GM21619 (cell line): ENCODE results near the gene RNF121.
A peak's percentile ranks its signal among the peaks of the same experiment; 100 is the strongest.

Experiments
- ATAC-seq: cut with Tn5 transposase; IDR thresholded peaks from one replicate; pipeline ENCODE4 v1.9.1; 2021; ENCODE audit not compliant: unreplicated experiment

RNF121 gene

GRCh38 chr11:71987521-71987920 is 58.7 kb downstream of the RNF121 start:
- ATAC-seq, result no peak

- ATAC-seq, result no peak
Observed at GRCh38 chr11:71988050-71988449, 59.2 kb downstream of the RNF121 start.

- ATAC-seq, result no peak
Observed at GRCh38 chr11:71990701-71991100, 61.9 kb downstream of the RNF121 start.

DNA sequence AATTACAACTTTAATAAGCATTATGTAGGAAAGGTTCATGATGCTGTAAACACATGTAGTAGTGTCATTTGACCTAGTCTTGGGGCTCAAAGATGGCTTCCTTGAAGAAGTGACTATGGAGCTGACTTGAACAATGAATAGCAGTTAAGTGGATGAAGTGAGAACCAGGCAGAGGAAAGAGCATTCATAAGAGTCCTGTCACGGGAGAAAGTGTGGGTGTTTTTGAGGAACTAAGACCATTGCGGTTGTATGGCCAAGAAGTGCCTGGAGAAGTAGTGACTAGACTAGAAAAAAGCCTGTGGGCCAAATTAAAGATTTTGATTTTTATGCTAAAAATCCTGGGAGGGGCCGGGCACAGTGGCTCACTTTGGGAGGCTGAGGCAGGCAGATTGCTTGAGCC is 62.6 kb downstream of the RNF121 start:
- peak; percentile 51 for ATAC-seq

GRCh38 chr11:71992136-71992730 is 63.4 kb downstream of the RNF121 start:
- no peak for ATAC-seq

GRCh38 chr11:71994786-71995185 is 65.9 kb downstream of the RNF121 start:
- ATAC-seq, result no peak

GRCh38 chr11:71995726-71996291 is 67.0 kb downstream of the RNF121 start:
- no peak for ATAC-seq

DNA sequence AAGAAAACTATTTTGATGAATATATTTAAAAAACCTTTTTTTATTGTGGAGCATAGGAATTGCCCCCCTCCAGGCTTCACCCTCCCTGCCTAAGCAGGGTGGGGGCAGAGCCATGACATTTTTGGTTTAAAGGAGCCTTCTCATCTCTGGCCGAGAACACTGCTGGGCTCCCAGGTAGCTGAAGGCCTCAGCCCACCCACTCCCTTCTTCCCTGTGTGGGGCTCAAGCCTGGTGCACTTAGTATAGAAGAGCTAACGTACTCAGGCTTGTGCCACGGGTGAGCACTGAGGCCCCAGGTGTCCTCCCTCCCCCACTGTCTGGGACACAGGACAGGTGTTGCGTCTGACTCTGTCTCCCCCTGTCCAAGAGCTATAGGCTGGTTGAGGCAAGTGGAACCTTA is 67.7 kb downstream of the RNF121 start:
- ATAC-seq, result no peak

- no peak for ATAC-seq
Observed at GRCh38 chr11:71996946-71997345, 68.1 kb downstream of the RNF121 start.

DNA sequence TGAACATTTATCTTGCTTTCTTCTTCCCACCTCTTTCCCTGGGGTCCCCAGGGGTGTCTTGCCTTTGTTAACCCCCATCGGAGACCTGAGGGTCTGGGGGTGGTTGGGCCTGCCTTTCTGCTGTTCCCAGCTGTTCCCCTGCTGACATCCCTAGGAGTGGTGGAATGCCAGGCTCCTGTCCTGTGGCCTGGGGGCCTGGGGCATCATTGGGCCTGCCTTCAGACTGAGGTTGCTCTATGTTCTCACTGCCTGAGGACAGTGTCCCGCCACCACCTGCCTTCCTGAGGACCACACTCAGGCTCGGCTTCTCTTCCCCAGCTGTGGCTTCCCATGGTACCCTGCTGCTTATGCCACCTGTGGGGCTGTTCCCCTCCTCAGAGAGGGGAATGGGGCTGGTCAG is 68.7 kb downstream of the RNF121 start:
- no peak for ATAC-seq

GRCh38 chr11:71998061-71998460 is 69.2 kb downstream of the RNF121 start:
- no peak for ATAC-seq

DNA sequence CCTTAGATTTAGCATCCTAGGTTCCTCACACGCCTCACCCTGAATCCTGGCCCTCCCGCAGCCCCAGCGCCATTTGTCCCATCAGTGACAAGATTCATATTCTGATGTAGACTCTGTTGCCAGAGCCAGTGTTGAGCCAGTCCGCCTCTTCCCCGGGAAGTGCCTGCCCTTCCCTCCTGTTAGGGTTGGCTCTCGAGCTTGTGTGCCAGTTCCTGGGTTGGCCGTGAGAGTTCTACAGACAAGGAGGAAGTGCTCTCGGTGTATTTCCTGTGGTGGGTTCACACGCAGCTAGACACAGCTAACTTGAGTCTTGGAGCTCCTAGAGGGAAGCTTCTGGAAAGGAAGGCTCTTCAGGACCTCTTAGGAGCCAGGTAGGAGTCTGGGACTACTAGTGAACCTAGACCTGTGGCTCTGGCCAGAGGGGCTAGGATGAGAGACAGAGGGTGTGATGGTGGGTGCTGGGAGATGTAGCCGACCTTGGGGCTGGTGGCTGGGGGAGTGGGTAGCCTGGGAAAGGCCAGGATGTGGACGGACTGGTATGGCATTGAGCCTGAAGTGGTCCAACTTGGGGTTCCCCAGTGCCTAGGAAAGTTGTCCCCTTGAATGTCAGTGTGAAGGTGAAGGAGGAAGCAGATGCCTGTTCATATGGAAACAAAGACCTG is 69.9 kb downstream of the RNF121 start, which contains the start of gene IL18BP:
TSS of gene IL18BP (plus strand) at position 261 of the 662 bp plus-strand sequence. CDS start 1,076 bp downstream, outside the sequence.
- peak; percentile 44 for ATAC-seq

GRCh38 chr11:71999362-71999761 is 70.5 kb downstream of the RNF121 start:
- no peak for ATAC-seq

- ATAC-seq, result no peak
Observed at GRCh38 chr11:71999798-72000197, 71.0 kb downstream of the RNF121 start.

DNA sequence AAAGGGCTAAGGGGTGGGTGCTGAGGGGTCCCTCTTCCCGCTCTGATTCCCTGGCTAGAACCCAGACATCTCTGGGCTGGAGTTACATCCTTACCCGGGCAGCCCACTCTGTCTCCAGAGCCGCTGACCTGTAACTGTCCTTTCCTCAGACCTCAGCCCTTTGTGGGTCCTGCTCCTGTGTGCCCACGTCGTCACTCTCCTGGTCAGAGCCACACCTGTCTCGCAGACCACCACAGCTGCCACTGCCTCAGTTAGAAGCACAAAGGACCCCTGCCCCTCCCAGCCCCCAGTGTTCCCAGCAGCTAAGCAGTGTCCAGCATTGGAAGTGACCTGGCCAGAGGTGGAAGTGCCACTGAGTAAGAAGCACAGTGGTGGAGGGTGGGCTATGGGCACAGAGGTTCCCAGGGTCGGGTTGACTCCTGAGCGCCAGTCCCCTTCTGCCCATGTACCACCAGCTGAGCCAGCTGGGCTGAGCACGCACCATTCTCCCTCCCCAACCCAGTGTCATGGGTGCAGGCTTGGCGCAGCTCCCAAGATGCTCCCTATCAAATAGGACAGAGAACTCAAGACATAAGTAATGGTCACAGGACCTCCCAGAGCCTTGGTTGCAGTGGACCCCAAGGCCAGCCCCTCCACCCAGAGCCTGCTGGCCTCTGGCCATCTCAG is 71.5 kb downstream of the RNF121 start:
- no peak for ATAC-seq

GRCh38 chr11:72001285-72001684 is 72.4 kb downstream of the RNF121 start:
- no peak for ATAC-seq

DNA sequence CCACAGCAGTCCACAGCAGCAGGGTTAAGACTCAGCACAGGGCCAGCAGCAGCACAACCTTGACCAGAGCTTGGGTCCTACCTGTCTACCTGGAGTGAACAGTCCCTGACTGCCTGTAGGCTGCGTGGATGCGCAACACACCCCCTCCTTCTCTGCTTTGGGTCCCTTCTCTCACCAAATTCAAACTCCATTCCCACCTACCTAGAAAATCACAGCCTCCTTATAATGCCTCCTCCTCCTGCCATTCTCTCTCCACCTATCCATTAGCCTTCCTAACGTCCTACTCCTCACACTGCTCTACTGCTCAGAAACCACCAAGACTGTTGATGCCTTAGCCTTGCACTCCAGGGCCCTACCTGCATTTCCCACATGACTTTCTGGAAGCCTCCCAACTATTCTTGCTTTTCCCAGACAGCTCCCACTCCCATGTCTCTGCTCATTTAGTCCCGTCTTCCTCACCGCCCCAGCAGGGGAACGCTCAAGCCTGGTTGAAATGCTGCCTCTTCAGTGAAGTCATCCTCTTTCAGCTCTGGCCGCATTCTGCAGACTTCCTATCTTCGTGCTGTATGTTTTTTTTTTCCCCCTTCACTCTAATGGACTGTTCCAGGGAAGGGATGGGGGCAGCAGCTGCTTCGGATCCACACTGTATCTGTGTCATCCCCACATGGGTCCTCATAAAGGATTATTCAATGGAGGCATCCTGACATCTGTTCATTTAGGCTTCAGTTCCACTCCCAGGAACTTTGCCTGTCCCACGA is 73.2 kb downstream of the RNF121 start:
- no peak for ATAC-seq

DNA sequence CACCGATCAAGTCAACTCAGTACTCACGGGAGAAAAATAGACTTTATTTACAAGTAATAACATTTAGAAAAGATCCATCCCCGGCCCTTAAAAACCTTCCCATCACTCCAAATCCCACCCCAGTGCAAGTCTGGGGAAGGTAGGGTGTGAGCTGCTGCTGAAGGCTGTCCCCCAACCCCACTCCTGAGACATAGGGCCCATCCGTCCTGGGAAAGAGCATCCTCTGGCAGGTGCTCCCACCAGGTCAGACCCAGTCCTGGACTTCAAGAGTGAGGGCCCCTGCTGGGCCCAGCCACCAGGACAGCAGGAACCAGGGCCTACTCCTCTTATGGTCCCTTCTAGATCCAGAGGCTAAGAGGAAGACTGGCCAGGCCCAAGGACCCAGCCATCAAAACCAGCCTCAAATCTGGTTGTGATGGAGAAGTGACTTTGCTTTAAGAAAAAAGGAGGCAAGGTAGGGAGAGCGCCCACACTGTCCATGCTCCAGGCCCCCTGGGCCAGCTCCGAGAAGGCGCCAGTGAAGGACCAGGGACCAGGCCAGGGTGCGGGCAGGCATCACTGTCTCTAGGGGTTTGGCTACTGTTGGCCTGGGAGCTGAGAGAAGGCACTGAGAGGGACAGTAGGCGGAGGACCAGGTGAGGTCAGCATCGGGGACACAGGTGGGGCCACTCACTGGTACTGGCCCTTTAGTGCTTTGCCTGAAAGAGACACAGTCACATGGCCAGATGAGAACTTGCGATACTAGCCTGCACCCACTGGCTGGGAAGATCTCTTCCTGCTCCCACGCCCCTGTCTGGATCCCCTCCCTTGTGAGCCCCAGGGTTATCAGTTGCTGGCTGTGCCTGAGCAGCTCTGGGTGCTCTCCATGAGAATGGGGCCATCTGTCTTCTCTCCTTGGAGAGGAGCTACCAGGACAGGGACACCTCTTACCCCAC is 74.3 kb downstream of the RNF121 start:
- ATAC-seq, result no peak

GRCh38 chr11:72003776-72004171 is 74.9 kb downstream of the RNF121 start:
- ATAC-seq, result no peak
